C4-2B (cell line): ENCODE data around the gene INAFM2.

Source experiments
- H3K27ac ChIP-seq: fragments of 450-650 bp; 2 replicates; pipeline ENCODE4 v1.5.1; 2017
- CTCF ChIP-seq: fragments of 450-650 bp; conservative IDR thresholded peaks from 2 replicates; pipeline ENCODE4 v1.5.1; 2017; ENCODE audit warnings: mild to moderate bottlenecking
- ZFX ChIP-seq: fragments of 450-650 bp; IDR thresholded peaks from 2 replicates; pipeline ENCODE4 v1.6.1; 2017

Gene INAFM2

GRCh38 chr15:40344631-40345120 lies 21.2 kb downstream of the INAFM2 start:
- peak overlapping the region; percentile 17; the same call in 1 of the 2 replicates for H3K27ac ChIP-seq
- TF ChIP-seq CTCF (peak; percentile 90), ZFX (no peak)

GRCh38 chr15:40345225-40345866 lies 21.9 kb downstream of the INAFM2 start:
- TF ChIP-seq CTCF (no peak), ZFX (no peak)
- H3K27ac ChIP-seq: peak overlapping the region; percentile 17; the same call in 1 of the 2 replicates

DNA sequence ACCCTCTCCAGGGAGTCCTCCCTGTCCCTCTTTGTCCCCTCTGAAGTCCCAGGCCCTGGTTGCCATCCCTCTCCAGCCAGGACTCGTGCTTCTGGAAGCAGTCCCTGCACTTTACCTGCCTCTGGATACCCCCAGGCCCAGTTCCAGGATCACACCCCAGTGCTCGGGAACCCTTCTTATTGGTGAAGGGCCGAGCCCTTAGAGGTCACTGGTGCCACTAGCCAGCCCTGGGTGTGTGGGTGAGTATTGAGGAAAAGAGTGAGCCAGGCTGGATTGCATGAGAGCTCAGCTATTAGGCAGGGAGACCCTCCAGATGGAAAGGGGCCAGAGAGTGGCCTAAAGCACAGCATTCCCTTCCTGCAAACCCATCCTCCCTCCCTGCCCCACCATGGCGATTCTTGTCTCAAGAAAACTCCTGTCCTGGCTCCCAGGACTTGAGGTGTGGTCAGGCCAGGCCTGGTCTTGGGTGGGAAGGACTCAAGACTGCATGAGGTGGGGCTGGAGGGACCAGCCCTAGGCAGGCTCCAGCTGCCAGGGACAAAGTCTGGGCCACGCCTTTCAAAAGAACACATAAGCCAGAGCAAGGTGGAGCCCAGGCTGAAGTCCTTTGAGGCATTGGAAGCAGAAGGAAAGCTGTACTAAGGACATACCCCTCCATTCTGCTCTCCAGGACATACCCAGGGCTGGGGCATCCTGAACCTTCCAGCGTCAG lies 22.5 kb downstream of the INAFM2 start:
- no peak overlapping the region for H3K27ac ChIP-seq
- TF ChIP-seq CTCF (no peak), ZFX (no peak)

- TF ChIP-seq ZFX (no peak), CTCF (no peak)
- H3K27ac ChIP-seq: no peak overlapping the region
Observed at GRCh38 chr15:40346579-40347558, 23.4 kb downstream of the INAFM2 start.

DNA sequence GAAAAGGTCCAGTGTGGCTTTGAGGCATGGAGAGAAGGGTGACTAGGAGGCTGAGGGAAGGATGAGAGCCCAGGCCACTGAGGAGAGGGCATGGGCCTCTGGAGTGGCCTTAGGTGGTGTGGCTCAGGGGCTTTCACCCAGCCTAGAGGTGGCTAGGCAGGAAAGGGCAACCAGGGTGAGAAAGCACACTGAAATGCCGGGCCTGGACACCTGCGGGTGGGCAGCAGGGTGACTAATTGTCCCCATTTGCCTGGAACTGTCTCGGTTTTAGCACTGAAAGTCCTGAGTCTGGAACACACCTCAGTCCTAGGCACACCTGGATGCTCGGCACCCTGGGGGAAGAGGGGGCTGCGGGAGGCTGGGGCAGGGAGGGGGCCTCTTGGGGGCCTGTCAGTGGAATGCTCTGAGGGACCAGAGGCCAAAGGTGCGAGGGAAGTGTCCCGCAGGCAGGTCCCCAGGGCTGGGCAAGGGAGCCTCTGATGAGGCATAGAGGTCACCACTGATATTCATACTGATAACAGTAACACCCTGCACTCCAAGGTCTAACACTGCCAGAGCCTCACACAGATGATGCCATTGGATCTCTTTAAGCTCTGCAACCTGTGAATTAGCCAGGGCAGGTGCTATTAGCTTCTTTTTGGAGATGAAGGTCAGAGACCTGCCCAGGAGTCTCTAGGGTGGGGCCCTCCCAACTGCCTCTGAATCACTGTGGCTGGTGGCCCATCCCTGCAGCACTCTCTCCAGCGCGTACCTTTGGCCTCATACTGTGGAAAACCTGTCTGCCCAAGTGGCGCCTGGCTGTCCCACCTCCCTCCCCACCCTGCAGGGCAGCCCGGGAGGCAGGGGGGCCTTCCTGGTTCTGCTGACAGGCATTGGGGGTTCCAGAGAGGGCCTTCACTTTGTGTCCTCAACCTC lies 24.3 kb downstream of the INAFM2 start:
- no peak for TF ChIP-seq CTCF
- no peak overlapping the region for H3K27ac ChIP-seq

DNA sequence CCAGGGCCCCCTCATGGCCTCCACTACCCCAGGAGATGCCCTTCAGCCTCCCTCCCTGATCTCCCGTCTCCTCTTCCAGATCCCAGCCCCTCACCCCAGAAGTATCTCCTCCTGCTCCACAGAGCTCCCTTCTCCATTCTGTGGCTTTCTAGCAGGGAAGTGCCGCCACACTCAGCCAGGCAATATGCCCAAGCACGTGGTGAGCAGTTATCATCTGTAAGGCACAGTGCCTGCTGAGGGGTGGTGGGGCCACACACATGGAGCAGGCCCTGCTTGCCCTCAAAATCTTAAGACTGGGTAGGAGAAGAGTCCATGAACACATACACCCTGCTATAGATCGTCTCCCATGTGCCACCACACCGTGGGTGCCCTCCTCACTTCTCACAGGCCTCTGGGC lies 25.0 kb downstream of the INAFM2 start:
- TF ChIP-seq ZFX: no peak
- no peak for TF ChIP-seq CTCF
- no peak overlapping the region for H3K27ac ChIP-seq
